GM10266 (cell line): ENCODE data around the gene CDH4.

Source experiments
- DNase-seq: peaks from one replicate; pipeline ENCODE4 v3.0.0; 2012; ENCODE audit errors: extremely low spot score
- TF ChIP-seq, protein P1 (sequence below): IDR thresholded peaks from 2 replicates; pipeline ENCODE4 v1.5.1; 2012; ENCODE audit warnings: mild to moderate bottlenecking, low read depth; ENCODE audit not compliant: control insufficient read depth, insufficient read depth; ENCODE audit errors: missing control alignments

The CDH4 gene

DNA sequence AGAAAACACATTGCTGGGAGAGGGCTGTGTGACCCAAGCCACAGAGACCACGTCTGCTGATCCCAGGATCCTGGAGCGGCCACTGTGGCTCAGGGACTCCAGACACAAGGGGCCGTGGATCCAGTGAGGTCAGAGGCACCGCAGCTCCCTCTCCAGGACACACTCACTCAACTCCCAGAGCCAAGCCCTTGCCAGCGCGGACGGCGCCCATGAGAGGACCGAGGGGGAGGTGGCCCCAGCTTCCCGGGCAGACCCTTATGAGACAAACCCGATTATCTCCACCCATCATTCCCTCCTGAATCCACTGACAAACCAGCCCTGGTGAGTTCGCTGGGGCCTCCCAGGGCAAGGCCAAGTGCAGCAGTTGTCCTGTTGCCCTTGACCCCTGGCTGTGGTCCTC, 612.4 kb downstream of the CDH4 start:
- TF ChIP-seq, protein P1, sequence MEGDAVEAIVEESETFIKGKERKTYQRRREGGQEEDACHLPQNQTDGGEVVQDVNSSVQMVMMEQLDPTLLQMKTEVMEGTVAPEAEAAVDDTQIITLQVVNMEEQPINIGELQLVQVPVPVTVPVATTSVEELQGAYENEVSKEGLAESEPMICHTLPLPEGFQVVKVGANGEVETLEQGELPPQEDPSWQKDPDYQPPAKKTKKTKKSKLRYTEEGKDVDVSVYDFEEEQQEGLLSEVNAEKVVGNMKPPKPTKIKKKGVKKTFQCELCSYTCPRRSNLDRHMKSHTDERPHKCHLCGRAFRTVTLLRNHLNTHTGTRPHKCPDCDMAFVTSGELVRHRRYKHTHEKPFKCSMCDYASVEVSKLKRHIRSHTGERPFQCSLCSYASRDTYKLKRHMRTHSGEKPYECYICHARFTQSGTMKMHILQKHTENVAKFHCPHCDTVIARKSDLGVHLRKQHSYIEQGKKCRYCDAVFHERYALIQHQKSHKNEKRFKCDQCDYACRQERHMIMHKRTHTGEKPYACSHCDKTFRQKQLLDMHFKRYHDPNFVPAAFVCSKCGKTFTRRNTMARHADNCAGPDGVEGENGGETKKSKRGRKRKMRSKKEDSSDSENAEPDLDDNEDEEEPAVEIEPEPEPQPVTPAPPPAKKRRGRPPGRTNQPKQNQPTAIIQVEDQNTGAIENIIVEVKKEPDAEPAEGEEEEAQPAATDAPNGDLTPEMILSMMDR = no peak
- DNase-seq = no peak

DNA sequence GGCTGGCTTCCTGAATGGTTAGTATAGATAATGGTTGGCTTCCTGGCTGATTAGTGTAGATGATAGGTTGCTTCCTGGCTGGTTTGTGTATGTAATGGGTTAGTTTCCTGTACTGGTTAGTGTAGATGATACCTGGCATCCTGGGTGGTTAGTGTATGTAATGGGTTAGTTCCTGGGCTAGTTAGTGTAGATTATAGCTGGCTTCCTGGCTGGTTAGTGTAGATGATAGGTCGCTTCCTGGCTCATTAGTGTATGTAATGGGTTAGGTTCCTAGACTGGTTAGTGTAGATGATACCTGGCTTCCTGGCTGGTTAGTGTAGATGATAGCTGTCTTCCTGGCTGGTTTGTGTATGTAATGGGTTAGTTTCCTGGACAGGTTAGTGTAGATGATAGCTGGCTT, 613.3 kb downstream of the CDH4 start:
- TF ChIP-seq, protein P1 = no peak
- no peak for DNase-seq

DNA sequence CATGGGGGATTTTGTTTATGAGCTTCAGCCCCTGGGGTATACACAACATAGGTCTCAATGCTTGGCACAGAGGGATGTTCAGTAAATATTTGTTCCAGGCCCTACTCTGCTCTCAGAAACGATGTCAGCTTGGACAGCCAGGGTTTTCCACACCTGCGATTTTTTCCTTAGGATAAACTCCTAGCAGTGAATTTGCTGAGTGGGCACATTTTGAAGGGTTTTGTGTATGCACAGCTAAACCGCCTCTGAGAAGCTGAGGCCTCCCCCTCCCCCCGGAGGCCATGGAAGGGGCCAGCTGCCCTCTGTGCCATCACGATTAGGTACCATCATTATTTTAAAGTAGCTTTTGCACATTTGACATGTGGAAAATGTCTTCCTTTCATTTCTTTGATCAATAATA, 614.1 kb downstream of the CDH4 start:
- no peak for DNase-seq
- TF ChIP-seq, protein P1 = no peak

DNA sequence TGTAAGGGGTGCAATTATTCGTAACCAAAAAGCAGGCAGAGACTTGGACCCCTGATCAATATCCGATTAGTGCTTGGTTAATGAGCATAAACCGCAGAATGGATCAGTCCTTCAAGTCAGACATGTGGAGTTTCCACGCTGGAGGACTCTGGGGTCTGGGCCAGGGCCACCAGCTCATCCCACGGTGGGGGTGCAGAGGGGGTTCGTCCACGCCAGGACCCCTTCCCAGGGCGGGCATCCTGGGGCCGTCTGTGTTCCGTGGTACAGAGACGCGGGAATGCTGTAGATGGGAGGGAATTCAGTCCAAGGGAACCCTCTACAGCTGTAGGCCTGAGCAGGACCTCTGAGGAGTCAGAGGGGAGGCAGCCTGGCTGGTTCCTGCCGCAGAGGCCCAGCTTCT, 615.9 kb downstream of the CDH4 start:
- DNase-seq = no peak
- TF ChIP-seq, protein P1 = no peak

DNA sequence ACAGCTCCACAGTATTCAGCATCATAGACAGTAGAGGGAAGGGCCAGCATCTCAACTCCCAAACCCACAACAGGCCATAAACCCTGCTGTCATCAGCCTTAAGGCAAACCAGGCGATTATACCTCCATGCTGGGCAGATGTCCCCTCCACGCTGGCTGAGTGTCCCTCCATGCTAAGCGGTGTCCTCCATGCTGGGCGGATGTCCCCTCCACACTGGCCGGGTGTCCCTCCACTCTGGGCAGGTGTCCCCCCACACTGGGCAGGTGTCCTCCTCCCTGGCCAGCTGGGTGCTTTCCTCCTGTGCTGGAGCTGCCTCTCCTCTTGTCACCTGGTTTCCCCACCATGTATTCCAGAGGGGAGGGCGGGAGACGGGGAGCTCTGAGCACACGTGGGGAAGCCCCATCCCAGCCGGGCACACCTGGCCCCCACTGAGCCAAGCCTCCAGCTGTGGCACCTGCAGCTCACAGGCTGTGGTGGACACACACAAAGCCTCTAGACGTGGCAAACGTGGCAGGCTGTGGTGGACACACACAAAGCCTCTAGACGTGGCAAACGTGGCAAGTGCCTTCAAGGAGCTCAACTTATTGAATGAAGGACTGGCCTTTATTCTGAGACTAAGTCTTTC, 616.5 kb downstream of the CDH4 start:
- TF ChIP-seq, protein P1 = no peak
- no peak for DNase-seq

DNA sequence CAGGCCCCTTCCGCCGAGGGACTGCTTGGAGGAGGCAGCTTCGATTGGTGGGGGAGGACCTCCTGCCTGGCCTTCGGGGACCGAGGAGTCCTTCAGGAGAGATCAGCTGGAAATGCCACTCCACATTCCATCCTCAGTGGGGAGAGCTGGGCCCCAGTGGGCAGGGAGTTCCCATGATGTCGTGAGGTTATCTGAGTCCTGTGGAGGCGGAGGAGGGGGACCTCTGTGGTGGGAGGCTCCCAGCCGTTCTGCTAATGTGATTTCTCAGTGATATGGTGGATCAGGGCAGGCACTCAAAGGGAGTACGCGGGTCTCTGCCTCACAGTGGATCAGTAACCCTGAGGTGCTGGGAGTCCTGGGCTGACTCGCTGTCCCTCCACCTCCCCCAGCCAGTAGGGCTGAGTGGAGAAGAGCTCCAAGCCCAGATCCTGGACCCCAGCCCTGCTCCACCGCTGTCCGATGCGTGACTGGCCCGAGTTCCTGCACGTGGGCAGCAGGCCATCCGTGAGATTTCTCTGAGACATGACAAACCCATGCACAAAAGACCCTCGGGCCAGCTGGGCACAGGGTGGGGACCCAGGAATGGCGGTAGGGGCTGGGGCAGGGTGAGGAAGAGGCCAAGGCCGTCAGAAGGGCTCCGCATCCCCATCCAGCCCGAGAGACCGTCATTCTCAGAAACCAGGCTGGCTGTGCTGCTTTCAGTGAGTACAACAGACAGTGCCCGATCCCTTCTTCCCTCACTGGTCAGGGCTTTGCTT, 617.9 kb downstream of the CDH4 start:
- no peak for DNase-seq
- TF ChIP-seq, protein P1 = no peak

DNA sequence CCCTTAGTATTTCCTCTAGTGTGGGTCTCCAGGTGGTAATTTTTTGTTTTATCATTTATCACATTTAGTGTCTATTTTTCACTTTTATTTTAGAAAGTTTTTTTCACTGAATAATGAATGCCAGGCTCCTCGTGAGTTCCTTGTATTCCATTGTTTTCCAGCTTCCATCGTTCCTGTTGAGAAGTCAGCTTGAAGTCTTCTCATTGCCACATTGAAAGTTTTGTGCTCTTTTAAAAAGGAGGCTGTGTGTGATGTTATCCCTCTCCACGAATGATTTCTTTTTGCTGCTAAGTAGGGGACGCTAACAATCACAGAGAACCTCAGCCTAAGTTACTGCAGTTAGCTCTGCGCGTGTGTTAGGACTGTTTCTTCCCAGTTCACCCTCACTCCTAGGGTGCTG, 619.1 kb downstream of the CDH4 start:
- TF ChIP-seq, protein P1 = no peak
- DNase-seq = no peak
